HG02981 (cell line): Measurements from ENCODE around the gene MAGIX.
"Not testable (repeated sequence)": the region's sequence is repeated elsewhere in the genome, so short reads cannot be mapped to it uniquely, and the experiment has no call there.

ENCODE experiments used
- ATAC-seq: cut with Tn5 transposase; IDR thresholded peaks from one replicate; pipeline ENCODE4 v1.9.1; 2021; ENCODE audit warnings: mild to moderate bottlenecking, moderate library complexity; ENCODE audit not compliant: unreplicated experiment

The MAGIX gene

GRCh38 chrX:49157194-49157593, 5.4 kb upstream of the MAGIX start:
- ATAC-seq = no peak

- no peak for ATAC-seq
These were observed 1.6 kb upstream of the MAGIX start for GRCh38 chrX:49160908-49161307.

GRCh38 chrX:49161632-49162031, 926 bp upstream of the MAGIX start:
- ATAC-seq = no peak

- peak; percentile 45 for ATAC-seq
These were observed 1.2 kb downstream of the MAGIX start for GRCh38 chrX:49163555-49164419.

- ATAC-seq = no peak
These were observed 2.2 kb downstream of the MAGIX start for GRCh38 chrX:49164589-49165360.

GRCh38 chrX:49165901-49166881, 3.6 kb downstream of the MAGIX start:
- peak; percentile 35 for ATAC-seq

GRCh38 chrX:49166914-49167739, 4.6 kb downstream of the MAGIX start:
- ATAC-seq = no peak

GRCh38 chrX:49167740-49168108, 5.2 kb downstream of the MAGIX start:
- no peak for ATAC-seq

GRCh38 chrX:49171752-49172279, 9.3 kb downstream of the MAGIX start, which contains the start of gene PLP2:
PLP2 (plus strand) TSS chrX:49171898; CDS start chrX:49172001, 103 bp downstream.
- peak; percentile 32 for ATAC-seq

GRCh38 chrX:49172280-49172780, 9.8 kb downstream of the MAGIX start:
- peak; percentile 70 for ATAC-seq

- not testable (repeated sequence) for ATAC-seq
These were observed 11.0 kb downstream of the MAGIX start for GRCh38 chrX:49173544-49173943.

- ATAC-seq = no peak
These were observed 12.2 kb downstream of the MAGIX start for GRCh38 chrX:49174723-49175122.

- ATAC-seq = no peak
These were observed 13.1 kb downstream of the MAGIX start for GRCh38 chrX:49175435-49176274.

- ATAC-seq = no peak
These were observed 14.1 kb downstream of the MAGIX start for GRCh38 chrX:49176421-49177326.

- ATAC-seq = no peak
These were observed 14.8 kb downstream of the MAGIX start for GRCh38 chrX:49177338-49177833.

GRCh38 chrX:49177873-49178480, 15.4 kb downstream of the MAGIX start:
- no peak for ATAC-seq

GRCh38 chrX:49178537-49178936, 16.0 kb downstream of the MAGIX start:
- no peak for ATAC-seq
